Stimulated activated CD8-positive, alpha-beta memory T cell treated with anti-CD3 and anti-CD28 coated beads, Interleukin-12 subunit alpha, Interleukin-12 subunit beta, amount 100 ng/mL, for 24 hours (primary cell): Measurements from ENCODE around the gene IL36A.

Experiments
- DNase-seq: peaks from one replicate; pipeline ENCODE4 v3.0.0-alpha.2; 2020; ENCODE audit errors: extremely low read depth

Gene IL36A

GRCh38 chr2:113005030-113005509 lies at the start of gene IL36A:
TSS of gene IL36A (plus strand) at chr2:113005459. CDS start at chr2:113005872, 413 bp downstream.
- DNase-seq: no peak

- DNase-seq: no peak
Observed at GRCh38 chr2:112957511-112957910, 47.7 kb upstream of the IL36A start.

GRCh38 chr2:112958428-112959108 lies 46.7 kb upstream of the IL36A start:
- DNase-seq: no peak

GRCh38 chr2:112959109-112959812 lies 46.0 kb upstream of the IL36A start:
- DNase-seq: no peak

GRCh38 chr2:112960230-112960825 lies 44.9 kb upstream of the IL36A start:
- DNase-seq: no peak

- no peak for DNase-seq
Observed at GRCh38 chr2:112962308-112963175, 42.7 kb upstream of the IL36A start.

- DNase-seq: no peak
Observed at GRCh38 chr2:112967023-112967422, 38.2 kb upstream of the IL36A start.

- DNase-seq: no peak
Observed at GRCh38 chr2:112972423-112973086, 32.7 kb upstream of the IL36A start.

- no peak for DNase-seq
Observed at GRCh38 chr2:112973156-112973555, 32.1 kb upstream of the IL36A start.

- DNase-seq: no peak
Observed at GRCh38 chr2:112977559-112978056, 27.7 kb upstream of the IL36A start, which contains the start of gene IL36G. TSS of gene IL36G (plus strand) at chr2:112978006. CDS start at chr2:112978639, 633 bp downstream.

GRCh38 chr2:112979731-112980130 lies 25.5 kb upstream of the IL36A start:
- DNase-seq: no peak

GRCh38 chr2:112980537-112980936 lies 24.7 kb upstream of the IL36A start:
- no peak for DNase-seq

- no peak for DNase-seq
Observed at GRCh38 chr2:112985090-112985489, 20.2 kb upstream of the IL36A start.

GRCh38 chr2:112989611-112990010 lies 15.6 kb upstream of the IL36A start:
- DNase-seq: no peak

GRCh38 chr2:112993831-112994230 lies 11.4 kb upstream of the IL36A start:
- DNase-seq: no peak

- DNase-seq: no peak
Observed at GRCh38 chr2:112994648-112995047, 10.6 kb upstream of the IL36A start.

GRCh38 chr2:112995346-112995920 lies 9.8 kb upstream of the IL36A start:
- no peak for DNase-seq

GRCh38 chr2:112996635-112997034 lies 8.6 kb upstream of the IL36A start:
- no peak for DNase-seq

- no peak for DNase-seq
Observed at GRCh38 chr2:112997151-112997550, 8.1 kb upstream of the IL36A start.

GRCh38 chr2:113000436-113000835 lies 4.8 kb upstream of the IL36A start:
- DNase-seq: no peak

- DNase-seq: no peak
Observed at GRCh38 chr2:113002677-113003076, 2.6 kb upstream of the IL36A start.
